22Rv1 (cell line): ENCODE measurements around the gene ZNF280D.

Experiments
- CTCF ChIP-seq: fragments of 450-650 bp; IDR thresholded peaks from 2 replicates; pipeline ENCODE4 v1.5.1; 2017; ENCODE audit warnings: mild to moderate bottlenecking
- ZFX ChIP-seq: fragments of 450-650 bp; IDR thresholded peaks from 2 replicates; pipeline ENCODE4 v1.6.1; 2017; ENCODE audit warnings: antibody characterized with exemption, borderline replicate concordance

DNA sequence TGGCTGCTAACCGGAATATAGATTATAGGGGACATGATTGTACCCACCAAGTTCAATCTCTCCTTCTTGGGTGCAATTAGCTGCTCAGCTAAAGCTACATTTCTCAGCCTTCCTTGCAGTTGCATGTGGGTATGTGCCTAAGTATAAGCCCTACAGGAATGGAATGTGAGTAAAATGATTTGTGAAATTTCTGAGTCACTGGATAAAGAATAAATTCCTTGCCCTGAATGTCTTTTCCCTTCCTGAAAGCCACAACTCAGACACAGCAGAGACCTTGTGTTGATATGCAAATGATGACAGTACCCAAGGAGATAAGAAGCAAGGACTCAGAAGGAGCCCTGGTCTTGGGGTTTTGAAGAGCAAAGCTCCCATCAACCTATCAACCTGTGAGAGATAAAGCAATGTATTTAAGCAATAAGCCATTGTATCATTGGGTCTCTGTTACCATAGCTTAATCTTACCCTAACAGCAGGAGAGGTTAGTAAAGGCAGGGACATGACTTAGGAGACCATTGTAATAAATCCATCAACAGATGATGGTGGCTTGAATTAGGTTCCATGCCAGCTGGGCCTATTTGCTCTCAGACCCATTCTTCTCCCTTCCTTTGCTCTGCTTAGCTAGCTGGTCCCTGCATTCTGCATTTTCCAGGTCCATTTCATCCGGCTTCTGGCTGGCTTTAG is 25.6 kb upstream of the ZNF280D start:
- no peak for TF ChIP-seq CTCF
- no peak for TF ChIP-seq ZFX
